RPMI8226 (cell line): ENCODE data around the gene MICALL1.
A peak's percentile ranks its signal among the peaks of the same experiment; 100 is the strongest.
"Not testable (repeated sequence)": the region's sequence is repeated elsewhere in the genome, so short reads cannot be mapped to it uniquely, and the experiment has no call there.

Experiments used
- DNase-seq: peaks from one replicate; pipeline ENCODE4 v3.0.0-alpha.2; 2015

The MICALL1 gene

DNA sequence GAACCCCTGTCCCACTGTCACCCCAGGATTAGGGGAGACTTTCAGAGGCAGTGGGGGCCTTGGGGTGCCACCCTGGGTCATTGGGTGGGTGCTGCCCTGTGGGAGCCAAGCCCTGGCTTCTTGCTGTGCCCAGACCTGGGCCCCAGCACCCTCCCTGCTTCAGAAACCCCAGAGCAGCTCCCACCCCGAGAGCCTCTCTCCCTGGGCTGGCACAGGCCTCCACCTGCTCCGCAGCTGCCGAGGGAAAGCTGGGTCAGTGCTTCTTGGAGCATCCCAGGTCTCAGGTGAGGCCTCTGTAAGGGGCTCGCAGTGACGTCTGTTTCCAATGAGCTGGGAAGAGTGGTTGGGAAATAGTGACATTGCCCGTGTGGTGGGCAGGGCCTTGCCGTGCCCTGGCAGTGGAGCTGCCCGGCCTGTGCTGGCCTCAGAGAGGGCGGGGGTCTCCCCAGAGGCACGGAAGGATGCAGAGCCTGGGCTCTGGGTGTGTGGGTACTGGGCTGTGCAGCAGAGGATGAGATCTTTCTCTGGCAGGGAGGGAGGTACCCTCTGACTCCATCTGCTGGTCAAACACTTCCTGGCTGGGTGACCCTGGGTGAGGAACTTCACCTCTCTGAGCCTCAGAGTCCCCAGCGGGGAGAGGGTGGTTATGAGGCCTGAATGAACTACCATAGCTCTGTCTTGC is 24.3 kb downstream of the MICALL1 start:
- DNase-seq, result peak; percentile 19

DNA sequence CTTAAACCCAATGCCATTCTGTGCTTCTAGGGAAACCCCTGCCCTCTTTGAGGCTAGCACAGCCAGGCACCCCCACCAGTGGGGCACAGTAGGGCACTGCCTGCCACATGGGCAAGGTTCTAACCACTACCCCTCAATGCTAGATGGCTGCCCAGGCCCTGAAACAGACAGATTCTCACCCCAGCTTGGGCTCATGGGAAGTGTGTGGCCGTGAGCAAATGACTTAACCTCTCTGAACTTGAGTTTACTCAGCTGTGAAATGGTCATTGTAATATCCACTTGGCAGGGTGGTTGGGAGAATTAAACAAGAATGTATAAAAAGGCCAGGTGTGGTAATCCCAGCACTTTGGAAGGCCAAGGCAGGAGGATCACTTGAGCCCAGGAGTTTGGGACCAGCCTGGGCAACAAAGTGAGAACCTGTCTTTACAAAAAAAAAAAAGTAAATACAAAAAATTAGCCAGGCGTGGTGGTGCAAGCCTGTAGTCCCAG is 24.9 kb downstream of the MICALL1 start:
- DNase-seq, result no peak

DNA sequence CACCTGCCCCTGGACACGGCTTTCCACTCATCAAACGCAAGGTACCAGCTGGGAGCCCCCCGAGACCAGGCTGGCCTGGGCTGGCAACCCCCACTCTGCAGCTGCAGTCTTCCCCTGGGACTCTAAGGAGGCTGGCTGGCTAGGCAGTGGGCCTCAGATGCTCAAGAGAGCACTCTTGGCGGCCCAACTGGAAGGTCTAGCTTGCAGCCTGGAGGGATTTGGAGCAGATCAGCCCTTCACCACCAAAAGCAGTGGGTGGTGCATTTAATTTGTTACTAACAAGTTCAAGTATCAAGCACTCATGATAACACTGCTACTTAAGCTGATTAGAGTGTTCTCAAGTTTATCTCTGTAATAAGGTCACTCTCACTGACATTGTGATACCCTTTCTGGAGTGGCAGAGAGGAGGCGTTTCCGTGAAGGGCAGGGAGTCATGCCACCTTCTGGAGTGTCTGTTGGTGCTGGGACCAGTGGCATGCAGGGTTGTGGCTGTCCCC is 25.8 kb downstream of the MICALL1 start:
- no peak for DNase-seq

DNA sequence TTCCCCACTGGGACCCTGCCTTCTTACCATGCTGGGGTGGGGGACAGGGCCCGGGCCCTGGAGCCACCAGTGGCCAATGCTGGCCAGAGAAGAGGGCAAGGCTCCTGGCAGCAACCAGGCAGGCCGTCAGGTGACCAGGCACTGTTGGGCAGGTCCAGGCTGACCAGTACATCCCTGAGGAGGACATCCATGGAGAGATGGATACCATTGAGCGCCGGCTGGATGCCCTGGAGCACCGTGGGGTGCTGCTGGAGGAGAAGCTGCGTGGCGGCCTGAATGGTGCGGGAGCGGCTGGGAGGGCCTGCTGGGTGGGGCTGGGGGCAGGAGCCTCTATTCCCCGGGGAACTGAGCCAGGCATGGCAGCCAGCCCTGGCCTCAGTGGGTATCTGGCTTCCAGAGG is 26.3 kb downstream of the MICALL1 start:
- no peak for DNase-seq

DNA sequence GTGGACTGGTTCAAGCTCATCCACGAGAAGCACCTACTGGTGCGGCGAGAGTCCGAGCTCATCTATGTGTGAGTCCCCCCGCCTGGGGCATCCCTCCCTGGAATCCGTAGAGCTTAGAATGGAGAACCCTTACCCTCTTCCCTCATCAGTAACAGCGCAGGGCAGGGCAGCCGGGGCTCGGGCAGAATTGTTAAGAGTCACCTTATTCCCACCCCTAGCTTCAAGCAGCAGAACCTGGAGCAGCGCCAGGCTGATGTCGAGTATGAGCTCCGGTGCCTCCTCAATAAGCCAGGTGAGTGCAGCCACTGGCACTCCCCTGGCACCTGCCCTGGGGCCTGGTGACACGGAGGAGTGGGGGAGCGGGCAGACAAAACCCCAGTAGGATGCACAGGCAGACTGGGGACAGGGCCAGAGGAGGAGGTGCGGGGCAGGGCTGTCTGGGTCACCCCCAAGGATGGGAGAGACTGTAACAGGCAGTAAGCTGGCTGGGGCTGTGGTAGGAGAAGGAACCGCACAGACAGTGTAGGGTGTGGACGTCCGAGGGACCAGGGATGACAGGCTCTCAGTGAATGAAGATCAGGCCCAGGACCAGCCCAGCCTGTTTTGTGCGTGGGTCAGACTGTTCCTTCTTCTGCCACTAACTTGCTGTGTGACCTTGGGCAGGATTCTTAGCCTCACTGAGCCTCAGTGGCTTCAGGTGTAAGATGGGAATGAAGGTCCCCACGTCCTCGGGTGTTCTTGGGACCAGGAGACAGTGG is 26.9 kb downstream of the MICALL1 start:
- no peak for DNase-seq

DNA sequence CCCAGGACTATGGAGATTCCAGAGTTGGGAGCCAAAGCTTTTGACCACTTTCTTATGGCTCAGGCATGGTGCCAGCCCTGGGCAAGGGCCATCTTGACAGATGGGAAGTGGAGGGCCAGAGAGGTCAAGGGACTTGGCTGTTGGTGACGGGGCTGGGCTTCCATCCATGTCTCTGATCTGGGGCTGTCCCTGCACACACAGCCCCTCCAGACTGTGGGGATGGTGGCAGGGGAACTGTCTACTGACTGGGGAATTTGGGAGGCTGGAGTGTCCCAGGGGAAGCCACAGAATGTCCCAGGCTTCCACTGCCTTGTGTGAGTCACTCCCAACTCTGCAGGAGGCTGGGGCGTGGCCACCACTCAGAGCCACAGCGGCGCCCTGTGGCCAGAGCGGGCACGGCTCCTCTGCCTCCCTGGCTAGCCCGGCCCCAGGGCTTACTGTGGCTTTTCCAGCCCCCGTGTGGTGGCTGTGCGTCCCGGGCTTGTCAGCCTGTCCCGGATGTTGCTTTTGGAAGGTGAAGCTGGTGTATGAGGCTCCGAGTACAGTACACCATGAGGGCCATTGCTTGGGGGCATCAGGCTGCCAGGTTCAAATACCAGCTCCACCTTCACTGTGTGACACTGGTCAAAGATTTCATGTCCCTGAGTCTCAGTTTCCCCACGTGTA is 27.7 kb downstream of the MICALL1 start:
- peak; percentile 92 for DNase-seq

DNA sequence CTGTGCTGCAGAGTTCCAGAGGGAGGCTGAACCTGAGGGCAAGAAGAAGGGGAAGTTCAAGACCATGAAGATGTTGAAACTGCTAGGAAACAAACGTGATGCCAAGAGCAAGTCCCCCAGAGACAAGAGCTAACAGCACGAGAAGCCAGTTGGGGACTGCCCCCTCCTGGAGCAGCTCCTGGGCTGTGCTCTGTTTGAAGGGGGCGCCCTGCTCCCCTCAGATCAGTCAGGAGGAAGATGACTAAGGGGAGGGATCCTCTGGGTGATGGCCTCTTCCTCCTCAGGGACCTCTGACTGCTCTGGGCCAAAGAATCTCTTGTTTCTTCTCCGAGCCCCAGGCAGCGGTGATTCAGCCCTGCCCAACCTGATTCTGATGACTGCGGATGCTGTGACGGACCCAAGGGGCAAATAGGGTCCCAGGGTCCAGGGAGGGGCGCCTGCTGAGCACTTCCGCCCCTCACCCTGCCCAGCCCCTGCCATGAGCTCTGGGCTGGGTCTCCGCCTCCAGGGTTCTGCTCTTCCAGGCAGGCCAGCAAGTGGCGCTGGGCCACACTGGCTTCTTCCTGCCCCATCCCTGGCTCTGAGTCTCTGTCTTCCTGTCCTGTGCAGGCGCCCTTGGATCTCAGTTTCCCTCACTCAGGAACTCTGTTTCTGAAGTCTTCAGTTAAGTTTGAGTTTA is 34.7 kb downstream of the MICALL1 start:
- no peak for DNase-seq

DNA sequence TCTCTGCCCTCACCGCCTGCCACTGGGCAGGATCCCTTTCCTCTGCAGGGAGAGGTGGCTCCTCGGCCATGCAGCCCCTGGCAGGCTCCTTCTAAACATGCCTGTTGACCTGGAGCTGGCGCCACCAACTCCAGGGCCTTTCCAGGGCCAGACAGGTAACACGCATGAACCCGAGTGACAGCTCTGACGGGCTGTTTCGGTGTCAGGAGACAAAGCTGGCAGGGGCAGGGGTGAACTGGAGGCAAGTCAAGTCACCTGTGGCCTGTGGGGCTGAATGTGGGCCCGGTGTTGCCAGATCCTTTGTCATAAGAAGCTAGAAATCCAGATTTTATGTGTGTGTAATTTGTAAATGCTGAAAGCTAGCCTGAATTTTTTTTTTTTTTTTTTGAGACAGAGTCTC is 36.0 kb downstream of the MICALL1 start:
- DNase-seq, result no peak

DNA sequence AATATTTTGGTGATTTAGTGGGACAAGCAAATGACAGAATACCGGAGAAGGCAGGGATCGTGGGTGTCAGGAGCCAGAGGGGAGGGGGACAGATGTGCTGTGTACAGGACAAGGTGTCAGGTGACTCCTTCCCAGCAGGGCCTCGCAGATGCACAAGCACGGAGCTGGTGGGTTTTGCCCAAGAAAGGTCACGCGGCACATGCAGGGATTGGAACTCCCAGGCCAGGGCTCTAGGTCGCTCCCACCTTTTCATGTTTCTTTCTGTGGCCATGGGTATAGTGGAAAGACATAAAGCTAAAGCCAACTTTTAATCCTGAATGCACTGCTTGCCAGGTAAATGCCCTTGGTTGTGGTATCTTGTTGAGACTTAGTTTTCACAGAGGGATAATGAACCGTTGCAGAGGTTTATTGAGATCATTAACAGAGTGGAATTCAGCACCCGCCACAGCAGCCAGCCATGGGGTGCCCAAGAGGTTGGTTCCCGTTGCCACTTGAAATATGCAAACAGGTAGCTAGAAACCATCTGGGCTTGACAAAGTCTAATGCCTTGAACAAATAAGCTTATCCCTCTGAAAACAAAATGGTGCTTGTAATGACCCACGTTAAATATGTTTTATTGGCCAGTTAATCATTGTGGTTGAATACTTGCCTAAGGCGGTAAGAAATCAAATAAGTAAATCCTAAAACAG is 37.2 kb downstream of the MICALL1 start:
- DNase-seq, result no peak

DNA sequence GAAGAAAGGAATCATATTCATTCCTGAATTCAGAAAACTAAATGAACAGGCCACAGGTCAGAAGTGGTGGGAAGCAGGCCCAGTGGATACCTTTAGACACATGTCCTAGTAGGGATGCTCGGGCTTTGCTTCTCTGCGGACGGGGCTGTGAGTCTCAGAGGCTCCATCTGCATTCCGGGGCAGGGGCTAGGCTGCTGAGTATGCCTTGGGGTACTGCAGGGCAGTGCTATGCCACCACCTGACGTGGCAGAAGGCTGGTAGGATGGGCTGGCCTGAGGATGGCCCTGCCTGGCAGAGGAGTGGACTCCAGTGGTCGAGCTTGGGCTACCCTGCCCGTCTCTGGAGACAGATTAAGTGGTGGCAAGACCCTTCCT is 37.7 kb downstream of the MICALL1 start:
- no peak for DNase-seq

DNA sequence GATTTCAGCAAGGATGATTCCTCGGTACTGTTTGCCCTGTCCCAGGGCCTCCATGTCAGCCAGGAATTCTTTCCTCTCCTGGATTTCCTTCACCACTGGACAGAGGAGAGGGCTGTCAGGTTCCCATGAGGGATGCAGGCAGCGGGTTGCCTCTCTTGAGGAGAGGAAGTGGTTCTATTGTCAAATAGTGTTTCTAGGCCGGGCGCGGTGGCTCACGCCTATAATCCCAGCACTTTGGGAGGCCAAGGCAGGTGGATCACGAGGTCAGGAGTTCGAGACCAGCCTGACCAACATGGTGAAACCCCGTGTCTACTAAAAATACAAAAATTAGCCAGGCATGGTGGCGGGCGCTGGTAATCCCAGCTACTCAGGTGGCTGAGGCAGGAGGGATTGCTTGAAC is 38.3 kb downstream of the MICALL1 start:
- not testable (repeated sequence) for DNase-seq

DNA sequence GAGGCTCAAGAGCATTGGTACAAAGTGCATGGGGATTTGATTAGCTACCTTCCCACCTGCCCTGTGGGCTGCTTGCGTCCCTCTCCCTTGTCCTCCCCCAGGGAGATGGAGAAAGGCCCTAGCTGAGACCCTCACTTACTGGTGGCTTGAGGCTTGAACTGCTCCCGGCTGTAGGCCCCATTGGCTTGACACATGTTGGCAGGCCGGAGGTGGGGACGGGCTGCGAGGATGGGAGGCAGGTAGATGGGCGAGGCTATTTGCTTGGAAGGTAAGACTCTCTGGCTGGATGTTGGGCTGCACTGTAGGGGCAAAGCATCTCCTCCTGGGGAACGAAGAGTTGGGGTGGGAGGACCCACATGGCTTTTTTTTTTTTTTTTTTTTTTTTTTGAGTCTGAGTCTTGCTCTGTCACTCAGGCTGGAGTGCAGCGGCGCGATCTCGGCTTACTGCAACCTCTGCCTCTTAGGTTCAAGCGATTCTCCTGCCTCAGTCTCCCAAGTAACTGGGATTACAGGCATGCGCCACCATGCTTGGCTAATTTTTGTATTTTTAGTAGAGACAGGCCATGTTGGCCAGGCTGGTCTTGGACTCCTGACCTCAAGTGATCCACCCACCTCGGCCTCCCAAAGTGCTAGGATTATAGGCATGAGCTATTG is 41.2 kb downstream of the MICALL1 start:
- DNase-seq, result not testable (repeated sequence)

DNA sequence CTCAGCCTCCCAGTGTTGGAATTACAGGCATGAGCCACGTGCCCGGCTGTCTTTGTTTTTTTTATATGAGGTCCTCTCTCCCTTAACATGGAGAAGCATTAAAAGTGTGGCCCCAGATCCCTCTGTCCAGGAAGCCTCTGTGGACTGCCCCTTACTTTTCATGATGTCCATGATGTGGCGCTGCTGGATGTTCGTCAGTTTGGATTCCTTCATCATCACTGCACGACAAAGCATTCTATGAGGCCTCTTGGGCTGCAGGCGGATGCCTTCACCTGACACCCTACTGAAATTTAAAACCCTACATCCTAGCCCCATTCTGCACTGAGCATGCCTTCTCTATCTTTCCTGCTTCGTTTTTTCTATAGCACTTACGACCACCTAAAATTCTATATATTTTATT is 45.2 kb downstream of the MICALL1 start:
- DNase-seq, result peak; percentile 26

DNA sequence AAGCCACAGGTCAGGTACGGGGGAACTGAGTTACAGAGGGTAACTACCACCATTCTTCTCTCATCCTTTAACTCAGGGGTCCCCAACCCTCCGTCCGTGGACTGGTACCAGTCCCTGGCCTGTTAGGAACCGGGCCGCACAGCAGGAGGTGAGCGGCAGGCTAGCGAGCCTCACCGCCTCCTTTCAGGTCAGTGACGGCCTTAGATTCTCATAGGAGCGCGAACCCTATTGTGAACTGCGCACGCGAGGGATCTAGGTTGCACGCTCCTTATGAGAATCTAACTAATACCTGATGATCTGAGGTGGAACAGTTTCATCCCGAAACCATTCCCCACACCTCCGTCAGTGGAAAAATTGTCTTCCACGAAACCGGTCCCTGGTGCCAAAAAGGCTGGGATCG is 46.5 kb downstream of the MICALL1 start:
- not testable (repeated sequence) for DNase-seq

DNA sequence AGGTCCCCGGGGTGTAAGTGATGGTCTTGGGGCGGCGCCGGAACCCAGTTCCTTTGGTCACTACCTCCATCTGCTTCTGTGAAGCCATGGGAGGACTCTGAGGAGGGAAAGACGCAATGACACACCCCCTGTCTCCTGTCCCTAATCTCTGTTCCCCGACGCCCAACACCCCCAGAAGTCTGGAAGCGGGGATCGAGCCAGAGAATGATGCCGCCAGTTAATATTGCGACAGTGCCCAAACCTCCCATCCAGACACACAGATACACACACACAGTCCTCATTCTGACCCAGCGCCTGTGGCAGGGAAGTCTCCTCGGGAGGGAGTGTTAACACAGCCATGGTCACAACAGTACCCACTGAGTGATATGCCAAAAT is 47.0 kb downstream of the MICALL1 start:
- no peak for DNase-seq

DNA sequence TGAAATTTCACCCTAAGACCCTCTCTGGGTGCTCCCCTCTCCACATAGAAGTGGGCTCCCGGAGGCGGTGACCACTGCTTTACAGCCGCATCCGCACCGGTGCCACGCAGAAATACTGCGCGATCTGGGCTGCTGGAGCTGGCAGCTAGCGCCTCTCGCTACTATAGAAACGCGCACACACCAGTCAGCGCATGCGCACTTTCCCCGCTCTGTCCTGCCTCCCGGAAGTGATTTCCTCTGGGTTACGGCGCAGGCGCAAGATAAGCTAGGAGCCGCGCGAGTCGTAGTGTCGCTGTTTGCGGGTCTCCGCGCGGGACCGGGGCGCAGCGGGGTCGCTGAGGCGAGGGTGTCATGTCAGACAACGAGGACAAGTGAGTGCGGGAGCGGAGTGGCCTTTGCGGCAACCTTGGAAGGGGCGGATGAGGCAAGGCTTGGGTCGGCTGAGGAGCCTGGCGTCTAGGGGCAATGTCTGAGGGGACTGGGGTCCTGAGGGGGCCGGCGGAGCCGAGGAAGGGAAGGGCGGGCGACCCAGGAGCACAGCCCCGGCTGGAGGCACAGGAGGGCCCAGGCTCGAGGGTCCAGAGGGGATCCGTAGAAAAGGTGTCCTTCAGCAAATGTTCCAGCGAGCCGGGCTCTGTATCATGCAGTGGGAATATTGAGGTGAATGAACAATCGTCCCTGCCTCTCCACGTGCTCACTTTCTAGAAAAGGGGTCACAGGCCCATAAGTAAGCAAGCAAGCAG is 47.5 kb downstream of the MICALL1 start, which contains the start of the genes C22orf23 and POLR2F:
TSS of gene C22orf23 (minus strand) at position 165 of the 743 bp plus-strand sequence. CDS start 452 bp downstream, outside the sequence.
TSS of gene POLR2F (plus strand) at position 263 of the 743 bp plus-strand sequence. CDS start at position 352, 89 bp downstream.
- DNase-seq, result peak; percentile 98

DNA sequence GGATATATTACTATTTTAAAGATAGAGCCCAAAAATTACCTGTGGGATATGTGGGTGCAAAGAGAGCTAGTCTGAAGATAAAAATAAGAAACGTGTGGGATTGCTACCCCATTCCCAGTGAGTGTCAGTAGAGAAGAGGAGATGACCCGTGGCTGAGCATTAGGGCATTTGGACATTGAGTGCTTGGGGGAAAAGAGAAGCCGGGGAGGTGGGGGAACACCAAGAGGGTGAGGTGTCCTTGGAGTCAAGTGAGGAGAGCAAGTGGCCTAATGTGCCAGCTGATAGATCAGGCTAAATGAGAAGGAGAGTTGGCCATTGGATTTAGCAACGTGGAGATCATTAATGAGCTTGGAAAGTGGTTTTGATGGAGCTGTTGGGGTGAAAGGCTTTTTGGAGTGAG is 48.6 kb downstream of the MICALL1 start:
- no peak for DNase-seq

DNA sequence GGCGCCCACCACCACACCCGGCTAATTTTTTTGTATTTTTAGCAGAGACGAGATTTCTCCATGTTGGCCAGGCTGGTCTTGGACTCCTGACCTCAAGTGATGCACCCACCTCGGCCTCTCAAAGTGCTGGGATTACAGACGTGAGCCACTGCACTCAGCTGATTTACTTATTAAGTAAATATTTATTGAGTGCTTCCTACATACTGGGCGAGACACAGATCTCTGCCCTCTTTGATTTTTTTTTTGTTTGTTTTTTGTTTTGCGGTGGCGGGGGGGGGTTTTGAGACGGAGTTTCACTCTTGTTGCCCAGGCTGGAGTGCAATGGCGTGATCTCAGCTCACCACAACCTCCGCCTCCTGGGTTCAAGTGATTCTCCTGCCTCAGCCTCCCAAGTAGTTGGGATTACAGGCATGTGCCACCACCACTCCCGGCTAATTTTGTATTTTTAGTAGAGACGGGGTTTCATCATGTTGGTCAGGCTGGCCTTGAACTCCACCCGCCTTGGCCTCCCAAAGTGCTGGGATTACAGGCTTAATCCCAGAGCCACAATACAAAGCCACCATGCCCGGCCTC is 49.8 kb downstream of the MICALL1 start:
- not testable (repeated sequence) for DNase-seq

DNA sequence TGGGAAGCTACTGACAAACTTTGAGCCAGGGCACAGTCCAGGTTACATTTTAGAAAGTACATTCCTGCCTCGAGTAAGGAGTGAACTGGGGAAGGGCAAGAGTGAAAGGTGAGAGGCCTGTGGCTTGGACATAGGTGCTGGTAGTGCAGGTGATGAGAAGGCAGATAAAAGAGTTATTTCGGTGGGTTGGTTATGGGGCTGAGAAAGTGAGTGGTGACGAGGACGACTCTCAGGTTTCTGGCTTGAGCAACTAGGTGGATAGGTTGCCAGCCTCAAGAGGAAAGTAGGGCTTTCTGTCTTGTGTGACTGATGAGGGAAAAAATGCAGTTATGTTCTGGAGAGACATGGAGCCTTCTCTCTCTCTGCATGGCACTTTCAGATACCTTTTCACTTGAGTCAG is 51.1 kb downstream of the MICALL1 start:
- DNase-seq, result no peak

DNA sequence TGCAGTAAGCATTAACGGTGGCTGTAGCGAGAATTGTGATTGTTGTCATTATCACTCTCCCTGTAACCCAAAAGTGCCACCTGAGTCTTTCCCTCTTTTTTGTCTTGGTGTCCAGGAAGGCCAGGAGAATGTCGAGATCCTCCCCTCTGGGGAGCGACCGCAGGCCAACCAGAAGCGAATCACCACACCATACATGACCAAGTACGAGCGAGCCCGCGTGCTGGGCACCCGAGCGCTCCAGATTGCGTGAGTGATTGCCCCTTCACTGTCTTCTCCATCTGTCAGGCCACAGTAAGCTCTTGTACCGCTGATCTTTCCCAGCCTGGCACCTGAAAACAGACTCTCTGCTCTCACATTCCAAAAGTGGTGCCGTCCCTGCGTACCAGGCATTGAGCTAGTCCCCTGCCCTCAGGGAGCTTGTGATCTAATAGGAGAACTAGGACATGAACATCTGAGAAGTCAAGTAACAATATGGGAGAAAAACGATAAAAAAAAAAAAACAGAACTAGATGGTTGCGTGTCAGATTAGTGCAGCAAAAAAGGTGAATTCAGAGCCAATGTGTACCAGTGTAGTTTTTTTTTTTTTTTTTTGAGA is 53.2 kb downstream of the MICALL1 start:
- DNase-seq, result no peak
